ENCODE data around the gene TENT4A. TPM values are rescaled to one million over a fixed set of nuclear protein-coding genes. Genes with fewer than 3 reads are reported as not detected.

TENT4A gene
- total RNA-seq, 1 experiment from 2014 or later: 29.6 TPM

DNA sequence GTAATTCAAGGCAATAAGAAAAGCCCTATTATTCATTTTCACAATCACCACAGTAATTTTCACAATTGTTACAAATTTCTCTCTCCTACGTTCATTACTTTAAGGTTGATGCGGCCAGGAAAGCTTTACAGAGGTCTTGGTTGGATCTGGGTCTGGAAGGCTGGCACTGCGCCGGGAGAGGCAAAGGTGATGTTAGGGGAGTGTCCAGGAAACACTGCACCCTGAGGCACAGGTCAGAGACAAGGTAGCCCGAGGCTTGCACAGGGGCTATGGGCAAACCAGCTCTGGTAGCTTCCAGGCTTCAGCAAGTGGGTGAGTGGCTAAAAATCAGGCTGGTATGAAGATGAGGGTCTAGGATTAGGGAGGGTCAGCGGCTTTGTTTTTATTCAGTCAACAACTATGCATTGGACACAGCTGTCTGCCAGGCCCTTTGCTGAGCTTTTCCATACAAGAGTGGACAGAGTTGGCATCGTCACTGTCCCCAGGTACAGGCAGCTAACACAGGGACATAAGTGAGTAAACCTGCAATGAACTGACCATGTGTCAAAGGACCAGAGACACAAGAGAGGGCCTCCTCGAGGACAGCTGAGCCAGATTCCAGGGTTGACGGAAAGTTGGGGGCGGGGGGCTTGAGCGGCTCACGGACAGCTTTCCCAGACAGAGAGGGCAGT is 12.4 kb upstream of the TENT4A start:
- H3K4me3 ChIP-seq (ENCODE audit: low read depth in 2 of 2, low read length in 2 of 2): no peak overlapping the region
- CTCF ChIA-PET: no interaction called here
- ATAC-seq (no peak), DNase-seq (ENCODE audit: low read depth, low spot score) (no peak)
- H3K9me3 ChIP-seq (ENCODE audit: control insufficient read depth, insufficient read depth, low read depth, low read length): no peaks in the 10 kb centered on the region
- POLR2A ChIA-PET: interaction anchor here (0.6 kb wide), 1 partner anchor 68 kb away, joined by 3 read pairs; the partner anchor contains the start of gene SRD5A1
- H3K27me3 ChIP-seq (ENCODE audit: control insufficient read depth, insufficient read depth, low read length): peaks cover 9% of the 10 kb centered on the region
- TF ChIP-seq, protein P1, sequence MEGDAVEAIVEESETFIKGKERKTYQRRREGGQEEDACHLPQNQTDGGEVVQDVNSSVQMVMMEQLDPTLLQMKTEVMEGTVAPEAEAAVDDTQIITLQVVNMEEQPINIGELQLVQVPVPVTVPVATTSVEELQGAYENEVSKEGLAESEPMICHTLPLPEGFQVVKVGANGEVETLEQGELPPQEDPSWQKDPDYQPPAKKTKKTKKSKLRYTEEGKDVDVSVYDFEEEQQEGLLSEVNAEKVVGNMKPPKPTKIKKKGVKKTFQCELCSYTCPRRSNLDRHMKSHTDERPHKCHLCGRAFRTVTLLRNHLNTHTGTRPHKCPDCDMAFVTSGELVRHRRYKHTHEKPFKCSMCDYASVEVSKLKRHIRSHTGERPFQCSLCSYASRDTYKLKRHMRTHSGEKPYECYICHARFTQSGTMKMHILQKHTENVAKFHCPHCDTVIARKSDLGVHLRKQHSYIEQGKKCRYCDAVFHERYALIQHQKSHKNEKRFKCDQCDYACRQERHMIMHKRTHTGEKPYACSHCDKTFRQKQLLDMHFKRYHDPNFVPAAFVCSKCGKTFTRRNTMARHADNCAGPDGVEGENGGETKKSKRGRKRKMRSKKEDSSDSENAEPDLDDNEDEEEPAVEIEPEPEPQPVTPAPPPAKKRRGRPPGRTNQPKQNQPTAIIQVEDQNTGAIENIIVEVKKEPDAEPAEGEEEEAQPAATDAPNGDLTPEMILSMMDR (IDR thresholded peaks at IDR 0.05): no peak
- TF ChIP-seq TCF7L2 (IDR thresholded peaks at IDR 0.05; ENCODE audit: low read depth, low read length) (no peak), POLR2AphosphoS5 (IDR thresholded peaks at IDR 0.05; ENCODE audit: low read depth, low read length) (no peak)
- intact Hi-C loops (cut with micrococcal nuclease; ENCODE audit: unreplicated experiment): no loop called here
- BruUV-seq (replicated peaks): no TSS peak
- H3K4me1 ChIP-seq (ENCODE audit: control insufficient read depth, insufficient read depth, low read length): no peaks in the 10 kb centered on the region
- in situ Hi-C loops (cut with HindIII; ENCODE audit: low pct_unique_long_range_greater_than_20kb, low sequenced_read_pairs): no loop called here
- no peaks in the 10 kb centered on the region for H3K36me3 ChIP-seq (ENCODE audit: control insufficient read depth, insufficient read depth, low read length)
- H3K27ac ChIP-seq (ENCODE audit: low read length): no peak overlapping the region

DNA sequence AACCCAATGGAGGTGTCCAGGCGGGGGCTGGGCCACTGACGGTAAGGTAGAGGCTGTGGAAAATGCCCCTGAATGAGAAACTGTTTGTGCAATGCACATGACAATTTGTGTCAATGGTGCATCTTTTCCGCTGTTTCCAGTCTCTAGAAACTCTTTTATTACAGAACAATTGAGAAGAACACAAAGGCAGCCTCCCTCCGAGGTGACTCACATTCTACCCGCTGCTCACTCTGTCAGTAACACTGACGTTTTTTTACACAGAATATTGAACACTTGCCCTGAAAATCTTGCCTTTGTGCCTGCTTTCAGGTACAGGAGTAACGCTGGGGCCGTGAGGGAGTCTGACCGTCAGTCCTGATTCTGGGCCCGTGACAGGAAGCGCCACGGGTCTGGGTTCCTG is 11.7 kb upstream of the TENT4A start:
- ATAC-seq: no peak
- Histone ChIP-seq H3K9me3 (ENCODE audit: control insufficient read depth, insufficient read depth, low read depth, low read length) (no peaks in the 10 kb centered on the region), H3K4me1 (ENCODE audit: control insufficient read depth, insufficient read depth, low read length) (no peaks in the 10 kb centered on the region), H3K36me3 (ENCODE audit: control insufficient read depth, insufficient read depth, low read length) (no peaks in the 10 kb centered on the region), H3K27me3 (ENCODE audit: control insufficient read depth, insufficient read depth, low read length) (peaks cover 9% of the 10 kb centered on the region), H3K4me3 (ENCODE audit: low read depth in 2 of 2, low read length in 2 of 2) (no peak overlapping the region), H3K27ac (ENCODE audit: low read length) (no peak overlapping the region)
- TF ChIP-seq, protein P2, sequence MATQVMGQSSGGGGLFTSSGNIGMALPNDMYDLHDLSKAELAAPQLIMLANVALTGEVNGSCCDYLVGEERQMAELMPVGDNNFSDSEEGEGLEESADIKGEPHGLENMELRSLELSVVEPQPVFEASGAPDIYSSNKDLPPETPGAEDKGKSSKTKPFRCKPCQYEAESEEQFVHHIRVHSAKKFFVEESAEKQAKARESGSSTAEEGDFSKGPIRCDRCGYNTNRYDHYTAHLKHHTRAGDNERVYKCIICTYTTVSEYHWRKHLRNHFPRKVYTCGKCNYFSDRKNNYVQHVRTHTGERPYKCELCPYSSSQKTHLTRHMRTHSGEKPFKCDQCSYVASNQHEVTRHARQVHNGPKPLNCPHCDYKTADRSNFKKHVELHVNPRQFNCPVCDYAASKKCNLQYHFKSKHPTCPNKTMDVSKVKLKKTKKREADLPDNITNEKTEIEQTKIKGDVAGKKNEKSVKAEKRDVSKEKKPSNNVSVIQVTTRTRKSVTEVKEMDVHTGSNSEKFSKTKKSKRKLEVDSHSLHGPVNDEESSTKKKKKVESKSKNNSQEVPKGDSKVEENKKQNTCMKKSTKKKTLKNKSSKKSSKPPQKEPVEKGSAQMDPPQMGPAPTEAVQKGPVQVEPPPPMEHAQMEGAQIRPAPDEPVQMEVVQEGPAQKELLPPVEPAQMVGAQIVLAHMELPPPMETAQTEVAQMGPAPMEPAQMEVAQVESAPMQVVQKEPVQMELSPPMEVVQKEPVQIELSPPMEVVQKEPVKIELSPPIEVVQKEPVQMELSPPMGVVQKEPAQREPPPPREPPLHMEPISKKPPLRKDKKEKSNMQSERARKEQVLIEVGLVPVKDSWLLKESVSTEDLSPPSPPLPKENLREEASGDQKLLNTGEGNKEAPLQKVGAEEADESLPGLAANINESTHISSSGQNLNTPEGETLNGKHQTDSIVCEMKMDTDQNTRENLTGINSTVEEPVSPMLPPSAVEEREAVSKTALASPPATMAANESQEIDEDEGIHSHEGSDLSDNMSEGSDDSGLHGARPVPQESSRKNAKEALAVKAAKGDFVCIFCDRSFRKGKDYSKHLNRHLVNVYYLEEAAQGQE (IDR thresholded peaks at IDR 0.05; ENCODE audit: insufficient read depth in 1 of 2, low read depth in 2 of 2, low read length in 1 of 2): no peak
- TF ChIP-seq SIN3A (IDR thresholded peaks at IDR 0.05; ENCODE audit: borderline replicate concordance, insufficient read depth, low read depth, low read length): no peak
- TF ChIP-seq, protein P1 (IDR thresholded peaks at IDR 0.05): no peak
- TF ChIP-seq TCF7L2 (IDR thresholded peaks at IDR 0.05; ENCODE audit: low read depth, low read length): no peak
- TF ChIP-seq POLR2AphosphoS5 (IDR thresholded peaks at IDR 0.05; ENCODE audit: low read depth, low read length): no peak
- in situ Hi-C loops (cut with HindIII; ENCODE audit: low pct_unique_long_range_greater_than_20kb, low sequenced_read_pairs) (no loop called here), intact Hi-C loops (cut with micrococcal nuclease; ENCODE audit: unreplicated experiment) (no loop called here)
- ChIA-PET CTCF (no interaction called here), POLR2A (no interaction called here)
- no TSS peak for BruUV-seq (replicated peaks)
- DNase-seq (ENCODE audit: low read depth, low spot score): no peak
